ENCODE results near the gene ONECUT3. TPM values are rescaled to one million over a fixed set of nuclear protein-coding genes. Genes with fewer than 3 reads are reported as not detected.

The ONECUT3 gene
- total and polyA plus RNA-seq, 10 of the 15 experiments (the other 5 are each of a cell fraction or from before 2014, with no cell fraction given): not detected

GRCh38 chr19:1750343-1751021 lies 2.8 kb upstream of the ONECUT3 start:
- H3K4me3 ChIP-seq: no peak overlapping the region
- in situ Hi-C loops (cut with MboI) (no loop called here), intact Hi-C loops (cut with micrococcal nuclease; ENCODE audit: unreplicated experiment) (no loop called here)
- SMC1A ChIA-PET (ENCODE audit: uncharacterized antibody, unreplicated experiment): no interaction called here
- peaks cover 12% of the 10 kb centered on the region for H3K4me1 ChIP-seq (ENCODE audit: control insufficient read depth, insufficient read depth, low read length)
- no peak overlapping the region for H2AFZ ChIP-seq (ENCODE audit: control insufficient read depth, low read depth, low read length)
- H3K9ac ChIP-seq (ENCODE audit: control insufficient read depth, insufficient read depth, low read length): no peak overlapping the region
- CTCF ChIA-PET: no interaction called here
- ATAC-seq (no peak), FAIRE-seq (no peak), DNase-seq (ENCODE audit: low read depth, low spot score) (no peak)
- no peaks in the 10 kb centered on the region for H3K36me3 ChIP-seq (ENCODE audit: control insufficient read depth in 2 of 2, insufficient read depth in 2 of 2, low read length in 1 of 2)
- no peak overlapping the region for H3K4me2 ChIP-seq (ENCODE audit: control insufficient read depth, insufficient read depth)
- H4K20me1 ChIP-seq (ENCODE audit: control insufficient read depth, insufficient read depth): no peaks in the 10 kb centered on the region
- 2% methylated on average over 14 of the region's 14 CpGs for WGBS (ENCODE audit: insufficient coverage, insufficient replicate concordance, low lambda C conversion rate, missing lambda C conversion rate)
- no TSS peak for BruUV-seq (replicated peaks)
- RAD21 ChIA-PET (ENCODE audit: unreplicated experiment): no interaction called here
- no peaks in the 10 kb centered on the region for H3K79me2 ChIP-seq (ENCODE audit: control insufficient read depth, insufficient read depth, low read length)
- TF ChIP-seq ATF7 (IDR thresholded peaks at IDR 0.05; ENCODE audit: low read depth) (no peak), JUND (IDR thresholded peaks at IDR 0.05; ENCODE audit: low read depth, low read length) (no peak), PAX5 (IDR thresholded peaks at IDR 0.05; ENCODE audit: borderline replicate concordance, low read depth, low read length) (no peak), KAT2A (conservative IDR thresholded peaks at IDR 0.05; ENCODE audit: control insufficient read depth, low read depth, low read length) (no peak), EZH2 (IDR thresholded peaks at IDR 0.05; ENCODE audit: borderline replicate concordance, control insufficient read depth, low read depth, low read length) (no peak), NR2F1 (conservative IDR thresholded peaks at IDR 0.05) (no peak), SIN3A (IDR thresholded peaks at IDR 0.05; ENCODE audit: low read depth, low read length) (no peak)
- POLR2A ChIA-PET: no interaction called here
- no peak overlapping the region for H3K27ac ChIP-seq (ENCODE audit: control insufficient read depth, insufficient read depth)
- peaks cover 16 to 28% of the 10 kb centered on the region in 2 experiments for H3K27me3 ChIP-seq (replicated peaks in 1 of 2; ENCODE audit: control insufficient read depth in 2 of 2, insufficient read depth in 2 of 2, low read length in 1 of 2)
- no peaks in the 10 kb centered on the region; the same call in 2 of the 3 replicates for H3K9me3 ChIP-seq (replicated peaks; ENCODE audit: control insufficient read depth, insufficient read depth, low read length)

- Histone ChIP-seq H3K27me3 (replicated peaks in 1 of 2; ENCODE audit: control insufficient read depth in 2 of 2, insufficient read depth in 2 of 2, low read length in 1 of 2) (peaks cover 16 to 34% of the 10 kb centered on the region in 2 experiments), H3K4me1 (ENCODE audit: control insufficient read depth, insufficient read depth, low read length) (peaks cover 12% of the 10 kb centered on the region), H3K4me3 (no peak overlapping the region), H4K20me1 (ENCODE audit: control insufficient read depth, insufficient read depth) (no peaks in the 10 kb centered on the region), H3K4me2 (ENCODE audit: control insufficient read depth, insufficient read depth) (no peak overlapping the region), H3K79me2 (ENCODE audit: control insufficient read depth, insufficient read depth, low read length) (no peaks in the 10 kb centered on the region), H3K9me3 (replicated peaks; ENCODE audit: control insufficient read depth, insufficient read depth, low read length) (no peaks in the 10 kb centered on the region; the same call in 2 of the 3 replicates), H3K9ac (ENCODE audit: control insufficient read depth, insufficient read depth, low read length) (no peak overlapping the region), H3K36me3 (ENCODE audit: control insufficient read depth in 2 of 2, insufficient read depth in 2 of 2, low read length in 1 of 2) (no peaks in the 10 kb centered on the region), H3K27ac (ENCODE audit: control insufficient read depth, insufficient read depth) (no peak overlapping the region), H2AFZ (ENCODE audit: control insufficient read depth, low read depth, low read length) (no peak overlapping the region)
- ATAC-seq (no peak), DNase-seq (ENCODE audit: low read depth, low spot score) (no peak), FAIRE-seq (no peak)
- ChIA-PET CTCF (no interaction called here), POLR2A (no interaction called here), SMC1A (ENCODE audit: uncharacterized antibody, unreplicated experiment) (no interaction called here), RAD21 (ENCODE audit: unreplicated experiment) (no interaction called here)
- in situ Hi-C loops (cut with MboI) (no loop called here), intact Hi-C loops (cut with micrococcal nuclease; ENCODE audit: unreplicated experiment) (no loop called here)
- no TSS peak for BruUV-seq (replicated peaks)
- WGBS (ENCODE audit: insufficient coverage, insufficient replicate concordance, low lambda C conversion rate, missing lambda C conversion rate): 3% methylated on average over 16 of the region's 16 CpGs
- TF ChIP-seq ZNF207 (IDR thresholded peaks at IDR 0.05; ENCODE audit: borderline replicate concordance) (no peak), LARP7 (IDR thresholded peaks at IDR 0.05) (no peak), SRF (IDR thresholded peaks at IDR 0.05; ENCODE audit: low read depth in 2 of 2, low read length in 2 of 2) (no peak), MLLT1 (IDR thresholded peaks at IDR 0.05) (no peak), PML (IDR thresholded peaks at IDR 0.05; ENCODE audit: low read length) (no peak)
Observed at GRCh38 chr19:1751367-1752008, 1.8 kb upstream of the ONECUT3 start.
